HEK293 (cell line): ENCODE data around the gene ZBTB20.

Experiments used
- CTCF ChIA-PET: fragments of 350-600 bp; formaldehyde crosslinking; extraction: SDS; loops from one replicate; lab custom pipeline; 2021; ENCODE audit warnings: antibody characterized with exemption; lab: Yijun Ruan, JAX
- POLR2A ChIA-PET: fragments of 300-600 bp; formaldehyde crosslinking; extraction: SDS; loops from one replicate; lab custom pipeline; 2020; ENCODE audit warnings: antibody characterized with exemption, inconsistent platforms; lab: Yijun Ruan, JAX
- H3K27ac ChIP-seq: fragments of 200-500 bp; sonication (Bioruptor generic); 2 replicates; pipeline ENCODE4 v1.5.1; 2014; ENCODE audit warnings: low read depth, low read length, control low read depth, inconsistent platforms; ENCODE audit errors: extremely low read depth
- H3K36me3 ChIP-seq, 2 experiments: fragments of 200-500 bp in 1 of 2; sonication (Bioruptor generic) in 1 of 2; 1 replicate in 1 of 2; 2 replicates in 1 of 2; pipeline ENCODE4 v1.5.1; 2014 to 2017; ENCODE audit warnings: inconsistent platforms in 2 of 2, low read length in 2 of 2; ENCODE audit not compliant: control insufficient read depth in 2 of 2, insufficient read depth in 1 of 2
- H3K4me1 ChIP-seq: fragments of 200-500 bp; sonication (Bioruptor generic); 2 replicates; pipeline ENCODE4 v1.5.1; 2014; ENCODE audit warnings: mild to moderate bottlenecking, low read length, inconsistent platforms; ENCODE audit not compliant: control insufficient read depth, insufficient read depth
- H3K4me3 ChIP-seq: 2 replicates; pipeline ENCODE4 v1.5.1; 2011; ENCODE audit warnings: low read depth, mild to moderate bottlenecking, control low read depth, low read length, moderate library complexity
- H3K9me3 ChIP-seq: fragments of 200-500 bp; sonication (Bioruptor generic); 2 replicates; pipeline ENCODE4 v1.5.1; 2014; ENCODE audit warnings: low read depth, low read length, inconsistent platforms; ENCODE audit not compliant: control insufficient read depth, insufficient read depth
- AEBP2 ChIP-seq: fragments of 450-650 bp; formaldehyde crosslinking; IDR thresholded peaks from 2 replicates; pipeline ENCODE4 v1.5.1; 2016; ENCODE audit warnings: missing biosample characterization, missing genetic modification characterization, borderline replicate concordance
- BCL11A ChIP-seq: fragments of 450-650 bp; formaldehyde crosslinking; IDR thresholded peaks from 2 replicates; pipeline ENCODE4 v1.5.1; 2016; ENCODE audit warnings: low read depth, missing biosample characterization, missing genetic modification characterization
- BCL11B ChIP-seq: fragments of 450-650 bp; formaldehyde crosslinking; IDR thresholded peaks from 2 replicates; pipeline ENCODE4 v1.5.1; 2016; ENCODE audit warnings: low read depth, missing biosample characterization, missing genetic modification characterization
- HOXA7 ChIP-seq: sonication (generic); formaldehyde crosslinking; IDR thresholded peaks from 2 replicates; pipeline ENCODE4 v1.8.1; 2022; ENCODE audit warnings: missing genetic modification reagents, borderline replicate concordance
- KLF17 ChIP-seq: fragments of 450-650 bp; formaldehyde crosslinking; IDR thresholded peaks from 2 replicates; pipeline ENCODE4 v1.5.1; 2016; ENCODE audit warnings: missing biosample characterization, missing genetic modification characterization
- MEIS1 ChIP-seq: sonication (generic); formaldehyde crosslinking; IDR thresholded peaks from 2 replicates; pipeline ENCODE4 v1.8.1; 2022; ENCODE audit warnings: missing genetic modification reagents, mild to moderate bottlenecking, borderline replicate concordance
- REPIN1 ChIP-seq: fragments of 450-650 bp; formaldehyde crosslinking; IDR thresholded peaks from 2 replicates; pipeline ENCODE4 v1.5.1; 2017; ENCODE audit warnings: missing biosample characterization, missing genetic modification characterization, low read depth
- ZFP69B ChIP-seq: fragments of 450-650 bp; formaldehyde crosslinking; IDR thresholded peaks from 2 replicates; pipeline ENCODE4 v1.5.1; 2016; ENCODE audit warnings: missing biosample characterization, missing genetic modification characterization
- ZNF10 ChIP-seq: fragments of 450-650 bp; formaldehyde crosslinking; IDR thresholded peaks from 2 replicates; pipeline ENCODE4 v1.5.1; 2017; ENCODE audit warnings: missing biosample characterization, missing genetic modification characterization
- ZNF132 ChIP-seq: fragments of 450-650 bp; formaldehyde crosslinking; IDR thresholded peaks from 2 replicates; pipeline ENCODE4 v1.5.1; 2017; ENCODE audit warnings: missing biosample characterization, missing genetic modification characterization, borderline replicate concordance
- ZNF138 ChIP-seq: fragments of 450-650 bp; formaldehyde crosslinking; IDR thresholded peaks from 2 replicates; pipeline ENCODE4 v1.5.1; 2016; ENCODE audit warnings: missing biosample characterization, missing genetic modification characterization, borderline replicate concordance
- ZNF292 ChIP-seq: fragments of 450-650 bp; formaldehyde crosslinking; IDR thresholded peaks from 2 replicates; pipeline ENCODE4 v1.5.1; 2016; ENCODE audit warnings: low read depth, missing biosample characterization, missing genetic modification characterization, borderline replicate concordance
- ZNF324 ChIP-seq: fragments of 450-650 bp; formaldehyde crosslinking; IDR thresholded peaks from 2 replicates; pipeline ENCODE4 v1.5.1; 2016; ENCODE audit warnings: missing biosample characterization, missing genetic modification characterization
- ZNF426 ChIP-seq: fragments of 450-650 bp; formaldehyde crosslinking; IDR thresholded peaks from 2 replicates; pipeline ENCODE4 v1.5.1; 2017; ENCODE audit warnings: missing biosample characterization, missing genetic modification characterization, mild to moderate bottlenecking, inconsistent platforms, moderate library complexity
- ZNF596 ChIP-seq: fragments of 450-650 bp; IDR thresholded peaks from 2 replicates; pipeline ENCODE4 v1.5.0; 2018; ENCODE audit warnings: missing biosample characterization, mild to moderate bottlenecking, missing genetic modification characterization, moderate library complexity
- ZNF610 ChIP-seq: fragments of 450-650 bp; formaldehyde crosslinking; IDR thresholded peaks from 2 replicates; pipeline ENCODE4 v1.5.1; 2016; ENCODE audit warnings: missing biosample characterization, missing genetic modification characterization, borderline replicate concordance
- ZNF654 ChIP-seq: fragments of 450-650 bp; formaldehyde crosslinking; IDR thresholded peaks from 2 replicates; pipeline ENCODE4 v1.5.1; 2016; ENCODE audit warnings: low read depth, missing biosample characterization, missing genetic modification characterization
- ZNF658 ChIP-seq: fragments of 450-650 bp; formaldehyde crosslinking; IDR thresholded peaks from 2 replicates; pipeline ENCODE4; 2016; ENCODE audit warnings: missing biosample characterization, missing genetic modification characterization
- ZNF777 ChIP-seq: fragments of 450-650 bp; formaldehyde crosslinking; IDR thresholded peaks from 2 replicates; pipeline ENCODE4 v1.5.1; 2017; ENCODE audit warnings: missing biosample characterization, missing genetic modification characterization, borderline replicate concordance
- TF ChIP-seq, protein P1 (sequence below): fragments of 450-650 bp; formaldehyde crosslinking; IDR thresholded peaks from 2 replicates; pipeline ENCODE4 v1.5.1; 2016; ENCODE audit warnings: missing biosample characterization, missing genetic modification characterization, low read depth
- TF ChIP-seq, protein P2 (sequence below): fragments of 450-650 bp; formaldehyde crosslinking; IDR thresholded peaks from 2 replicates; pipeline ENCODE4 v1.5.1; 2016; ENCODE audit warnings: missing biosample characterization, missing genetic modification characterization
- TF ChIP-seq, protein P3 (sequence below): IDR thresholded peaks from 2 replicates; pipeline ENCODE4 v1.6.1; 2011; ENCODE audit warnings: mild to moderate bottlenecking, low read depth, low read length, borderline replicate concordance
- TF ChIP-seq, protein P4 (sequence below): fragments of 450-650 bp; formaldehyde crosslinking; IDR thresholded peaks from 2 replicates; pipeline ENCODE4 v1.5.1; 2016; ENCODE audit warnings: missing biosample characterization, missing genetic modification characterization
- TF ChIP-seq, protein P5 (sequence below): fragments of 450-650 bp; formaldehyde crosslinking; IDR thresholded peaks from 2 replicates; pipeline ENCODE4 v1.5.1; 2016; ENCODE audit warnings: missing biosample characterization, missing genetic modification characterization, borderline replicate concordance

Gene ZBTB20

GRCh38 chr3:114539525-114539924 is 607.6 kb downstream of the ZBTB20 start:
- Histone ChIP-seq H3K9me3 (no peaks in the 10 kb centered on the region), H3K36me3 (no peaks in the 10 kb centered on the region), H3K27ac (no peak overlapping the region), H3K4me3 (no peak overlapping the region), H3K4me1 (no peaks in the 10 kb centered on the region)
- ChIA-PET POLR2A (no interaction called here), CTCF (interaction anchor here (0.6 to 0.7 kb wide), 2 partner anchors 77 to 423 kb away, joined by 3 read pairs; no protein-coding TSS in a partner anchor)
- TF ChIP-seq ZNF10 (no peak), ZNF596 (tag by site-specific recombination) (no peak), BCL11A (no peak), ZNF654 (tag by site-specific recombination) (no peak), ZNF324 (tag by site-specific recombination) (no peak), ZFP69B (tag by site-specific recombination) (no peak), BCL11B (tag by site-specific recombination) (no peak), ZNF138 (tag by site-specific recombination) (no peak), ZNF426 (tag by site-specific recombination) (no peak), MEIS1 (CRISPR knock-in tag) (no peak), ZNF132 (tag by site-specific recombination) (no peak), ZNF777 (no peak), HOXA7 (CRISPR knock-in tag) (no peak), KLF17 (no peak)
- TF ChIP-seq, protein P1, sequence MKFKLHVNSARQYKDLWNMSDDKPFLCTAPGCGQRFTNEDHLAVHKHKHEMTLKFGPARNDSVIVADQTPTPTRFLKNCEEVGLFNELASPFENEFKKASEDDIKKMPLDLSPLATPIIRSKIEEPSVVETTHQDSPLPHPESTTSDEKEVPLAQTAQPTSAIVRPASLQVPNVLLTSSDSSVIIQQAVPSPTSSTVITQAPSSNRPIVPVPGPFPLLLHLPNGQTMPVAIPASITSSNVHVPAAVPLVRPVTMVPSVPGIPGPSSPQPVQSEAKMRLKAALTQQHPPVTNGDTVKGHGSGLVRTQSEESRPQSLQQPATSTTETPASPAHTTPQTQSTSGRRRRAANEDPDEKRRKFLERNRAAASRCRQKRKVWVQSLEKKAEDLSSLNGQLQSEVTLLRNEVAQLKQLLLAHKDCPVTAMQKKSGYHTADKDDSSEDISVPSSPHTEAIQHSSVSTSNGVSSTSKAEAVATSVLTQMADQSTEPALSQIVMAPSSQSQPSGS (tag by site-specific recombination): no peak
- TF ChIP-seq, protein P2, sequence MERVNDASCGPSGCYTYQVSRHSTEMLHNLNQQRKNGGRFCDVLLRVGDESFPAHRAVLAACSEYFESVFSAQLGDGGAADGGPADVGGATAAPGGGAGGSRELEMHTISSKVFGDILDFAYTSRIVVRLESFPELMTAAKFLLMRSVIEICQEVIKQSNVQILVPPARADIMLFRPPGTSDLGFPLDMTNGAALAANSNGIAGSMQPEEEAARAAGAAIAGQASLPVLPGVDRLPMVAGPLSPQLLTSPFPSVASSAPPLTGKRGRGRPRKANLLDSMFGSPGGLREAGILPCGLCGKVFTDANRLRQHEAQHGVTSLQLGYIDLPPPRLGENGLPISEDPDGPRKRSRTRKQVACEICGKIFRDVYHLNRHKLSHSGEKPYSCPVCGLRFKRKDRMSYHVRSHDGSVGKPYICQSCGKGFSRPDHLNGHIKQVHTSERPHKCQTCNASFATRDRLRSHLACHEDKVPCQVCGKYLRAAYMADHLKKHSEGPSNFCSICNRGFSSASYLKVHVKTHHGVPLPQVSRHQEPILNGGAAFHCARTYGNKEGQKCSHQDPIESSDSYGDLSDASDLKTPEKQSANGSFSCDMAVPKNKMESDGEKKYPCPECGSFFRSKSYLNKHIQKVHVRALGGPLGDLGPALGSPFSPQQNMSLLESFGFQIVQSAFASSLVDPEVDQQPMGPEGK (tag by site-specific recombination): no peak
- TF ChIP-seq, protein P3, sequence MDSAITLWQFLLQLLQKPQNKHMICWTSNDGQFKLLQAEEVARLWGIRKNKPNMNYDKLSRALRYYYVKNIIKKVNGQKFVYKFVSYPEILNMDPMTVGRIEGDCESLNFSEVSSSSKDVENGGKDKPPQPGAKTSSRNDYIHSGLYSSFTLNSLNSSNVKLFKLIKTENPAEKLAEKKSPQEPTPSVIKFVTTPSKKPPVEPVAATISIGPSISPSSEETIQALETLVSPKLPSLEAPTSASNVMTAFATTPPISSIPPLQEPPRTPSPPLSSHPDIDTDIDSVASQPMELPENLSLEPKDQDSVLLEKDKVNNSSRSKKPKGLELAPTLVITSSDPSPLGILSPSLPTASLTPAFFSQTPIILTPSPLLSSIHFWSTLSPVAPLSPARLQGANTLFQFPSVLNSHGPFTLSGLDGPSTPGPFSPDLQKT: no peak
- TF ChIP-seq, protein P4, sequence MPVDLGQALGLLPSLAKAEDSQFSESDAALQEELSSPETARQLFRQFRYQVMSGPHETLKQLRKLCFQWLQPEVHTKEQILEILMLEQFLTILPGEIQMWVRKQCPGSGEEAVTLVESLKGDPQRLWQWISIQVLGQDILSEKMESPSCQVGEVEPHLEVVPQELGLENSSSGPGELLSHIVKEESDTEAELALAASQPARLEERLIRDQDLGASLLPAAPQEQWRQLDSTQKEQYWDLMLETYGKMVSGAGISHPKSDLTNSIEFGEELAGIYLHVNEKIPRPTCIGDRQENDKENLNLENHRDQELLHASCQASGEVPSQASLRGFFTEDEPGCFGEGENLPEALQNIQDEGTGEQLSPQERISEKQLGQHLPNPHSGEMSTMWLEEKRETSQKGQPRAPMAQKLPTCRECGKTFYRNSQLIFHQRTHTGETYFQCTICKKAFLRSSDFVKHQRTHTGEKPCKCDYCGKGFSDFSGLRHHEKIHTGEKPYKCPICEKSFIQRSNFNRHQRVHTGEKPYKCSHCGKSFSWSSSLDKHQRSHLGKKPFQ: no peak

- CTCF ChIA-PET: interaction anchor here (0.7 kb wide), 1 partner anchor 11 kb away, joined by 3 read pairs; no protein-coding TSS in a partner anchor
- no peaks in the 10 kb centered on the region for H3K9me3 ChIP-seq
- POLR2A ChIA-PET: no interaction called here
- no peaks in the 10 kb centered on the region for H3K4me1 ChIP-seq
- no peak overlapping the region for H3K27ac ChIP-seq
- no peak overlapping the region for H3K4me3 ChIP-seq
- H3K36me3 ChIP-seq: no peaks in the 10 kb centered on the region
- TF ChIP-seq ZNF658 (tag by site-specific recombination) (no peak), ZNF610 (no peak), ZNF292 (no peak), REPIN1 (tag by site-specific recombination) (no peak), AEBP2 (no peak)
- TF ChIP-seq, protein P5, sequence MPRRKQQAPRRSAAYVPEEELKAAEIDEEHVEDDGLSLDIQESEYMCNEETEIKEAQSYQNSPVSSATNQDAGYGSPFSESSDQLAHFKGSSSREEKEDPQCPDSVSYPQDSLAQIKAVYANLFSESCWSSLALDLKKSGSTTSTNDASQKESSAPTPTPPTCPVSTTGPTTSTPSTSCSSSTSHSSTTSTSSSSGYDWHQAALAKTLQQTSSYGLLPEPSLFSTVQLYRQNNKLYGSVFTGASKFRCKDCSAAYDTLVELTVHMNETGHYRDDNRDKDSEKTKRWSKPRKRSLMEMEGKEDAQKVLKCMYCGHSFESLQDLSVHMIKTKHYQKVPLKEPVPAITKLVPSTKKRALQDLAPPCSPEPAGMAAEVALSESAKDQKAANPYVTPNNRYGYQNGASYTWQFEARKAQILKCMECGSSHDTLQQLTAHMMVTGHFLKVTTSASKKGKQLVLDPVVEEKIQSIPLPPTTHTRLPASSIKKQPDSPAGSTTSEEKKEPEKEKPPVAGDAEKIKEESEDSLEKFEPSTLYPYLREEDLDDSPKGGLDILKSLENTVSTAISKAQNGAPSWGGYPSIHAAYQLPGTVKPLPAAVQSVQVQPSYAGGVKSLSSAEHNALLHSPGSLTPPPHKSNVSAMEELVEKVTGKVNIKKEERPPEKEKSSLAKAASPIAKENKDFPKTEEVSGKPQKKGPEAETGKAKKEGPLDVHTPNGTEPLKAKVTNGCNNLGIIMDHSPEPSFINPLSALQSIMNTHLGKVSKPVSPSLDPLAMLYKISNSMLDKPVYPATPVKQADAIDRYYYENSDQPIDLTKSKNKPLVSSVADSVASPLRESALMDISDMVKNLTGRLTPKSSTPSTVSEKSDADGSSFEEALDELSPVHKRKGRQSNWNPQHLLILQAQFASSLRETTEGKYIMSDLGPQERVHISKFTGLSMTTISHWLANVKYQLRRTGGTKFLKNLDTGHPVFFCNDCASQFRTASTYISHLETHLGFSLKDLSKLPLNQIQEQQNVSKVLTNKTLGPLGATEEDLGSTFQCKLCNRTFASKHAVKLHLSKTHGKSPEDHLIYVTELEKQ (tag by site-specific recombination): no peak
Observed at GRCh38 chr3:114538211-114538610, 608.9 kb downstream of the ZBTB20 start.
